T-helper 2 cell treated with Interferon-gamma antibody and Interleukin-4, amounts not matched to agents 5 μg/mL and 100 μg/mL, for 36 hours (primary cell): Measurements from ENCODE around the gene RASL11A.

Experiments
- DNase-seq: peaks from one replicate; pipeline ENCODE4 v3.0.0; 2021; ENCODE audit warnings: low spot score
- H3K27ac Mint-ChIP-seq: one replicate; pipeline ENCODE4 v1.8.0; 2021; ENCODE audit warnings: mild to moderate bottlenecking, mixed read lengths
- H3K27me3 Mint-ChIP-seq: one replicate; pipeline ENCODE4 v1.8.0; 2021; ENCODE audit warnings: low read depth, mixed read lengths
- H3K36me3 Mint-ChIP-seq: one replicate; pipeline ENCODE4 v1.8.0; 2021; ENCODE audit warnings: low read depth, mixed read lengths
- H3K4me1 Mint-ChIP-seq: one replicate; pipeline ENCODE4 v1.8.0; 2021; ENCODE audit warnings: low read depth, mixed read lengths
- H3K4me3 Mint-ChIP-seq: one replicate; pipeline ENCODE4 v1.8.0; 2022; ENCODE audit warnings: mild to moderate bottlenecking, moderate library complexity, mixed read lengths
- H3K9me3 Mint-ChIP-seq: one replicate; pipeline ENCODE4 v1.8.0; 2021; ENCODE audit warnings: mixed read lengths

RASL11A gene

DNA sequence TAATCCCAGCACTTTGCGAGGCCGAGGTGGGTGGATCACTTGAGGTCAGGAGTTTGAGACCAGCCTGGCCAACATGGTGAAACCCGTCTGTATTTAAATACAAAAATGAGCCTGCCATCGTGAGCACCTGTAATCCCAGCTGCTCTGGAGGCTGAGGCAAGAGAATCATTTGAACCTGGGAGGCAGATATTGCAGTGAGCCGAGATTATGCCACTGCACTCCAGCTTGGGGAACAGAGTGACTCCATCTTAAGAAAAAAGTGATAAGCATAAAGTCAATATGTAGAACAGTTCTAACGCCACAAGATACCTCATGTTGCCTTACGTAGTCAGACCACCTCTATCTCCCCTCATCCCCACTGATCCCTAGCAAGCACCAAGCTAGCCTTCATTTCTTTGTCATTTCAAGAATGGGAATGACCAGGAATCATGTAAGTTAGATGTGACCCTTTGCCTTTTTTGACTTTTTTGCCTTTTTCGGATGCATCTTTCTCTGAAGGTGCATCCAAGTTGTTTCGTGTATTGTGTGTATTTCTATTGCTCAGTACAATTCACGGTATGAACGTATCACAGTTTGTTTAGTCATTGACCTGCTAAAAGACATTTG is 12.9 kb upstream of the RASL11A start:
- Mint-ChIP-seq H3K4me3 (no peak overlapping the region), H3K36me3 (peaks cover 60% of the 10 kb centered on the region), H3K9me3 (no peaks in the 10 kb centered on the region), H3K27me3 (no peaks in the 10 kb centered on the region), H3K4me1 (peaks cover 38% of the 10 kb centered on the region), H3K27ac (no peak overlapping the region)
- no peak for DNase-seq

DNA sequence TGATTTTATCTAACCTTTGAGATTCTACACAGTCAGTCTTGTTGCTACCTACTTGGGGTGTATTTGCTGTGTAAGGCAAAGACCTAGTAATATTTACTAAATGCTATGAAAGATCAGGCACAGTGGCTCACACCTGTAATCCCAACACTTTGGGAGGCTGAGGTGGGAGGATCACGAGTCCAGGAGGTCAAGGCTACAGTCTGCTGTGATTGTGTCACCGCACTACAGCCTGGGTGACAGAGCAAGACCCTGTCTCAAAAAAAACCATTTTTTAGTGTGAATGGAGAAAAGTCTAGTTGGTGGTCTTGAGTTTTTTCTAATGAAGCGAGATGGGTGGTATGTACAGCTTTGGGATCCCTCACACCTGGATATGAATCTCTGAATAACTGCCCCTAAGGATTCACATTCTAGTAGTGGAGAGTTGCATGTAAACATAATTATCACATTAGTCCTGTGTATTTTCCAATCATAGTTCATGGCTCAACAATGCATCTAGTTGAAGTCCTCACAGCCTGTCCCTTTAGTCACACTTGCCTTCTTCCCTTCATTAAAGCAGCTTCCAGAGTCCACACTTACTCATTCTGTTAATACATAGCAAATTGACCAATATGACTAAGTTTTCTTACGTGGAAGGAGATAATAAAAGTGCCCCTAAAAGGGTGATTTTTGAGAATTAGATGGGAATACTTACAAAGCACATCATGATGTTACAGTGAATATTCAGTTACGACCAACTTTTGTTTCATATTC is 11.8 kb upstream of the RASL11A start:
- no peaks in the 10 kb centered on the region for H3K27me3 Mint-ChIP-seq
- DNase-seq: no peak
- H3K4me3 Mint-ChIP-seq: no peak overlapping the region
- no peaks in the 10 kb centered on the region for H3K9me3 Mint-ChIP-seq
- H3K4me1 Mint-ChIP-seq: peaks cover 27% of the 10 kb centered on the region
- peaks cover 52% of the 10 kb centered on the region for H3K36me3 Mint-ChIP-seq
- H3K27ac Mint-ChIP-seq: no peak overlapping the region

DNA sequence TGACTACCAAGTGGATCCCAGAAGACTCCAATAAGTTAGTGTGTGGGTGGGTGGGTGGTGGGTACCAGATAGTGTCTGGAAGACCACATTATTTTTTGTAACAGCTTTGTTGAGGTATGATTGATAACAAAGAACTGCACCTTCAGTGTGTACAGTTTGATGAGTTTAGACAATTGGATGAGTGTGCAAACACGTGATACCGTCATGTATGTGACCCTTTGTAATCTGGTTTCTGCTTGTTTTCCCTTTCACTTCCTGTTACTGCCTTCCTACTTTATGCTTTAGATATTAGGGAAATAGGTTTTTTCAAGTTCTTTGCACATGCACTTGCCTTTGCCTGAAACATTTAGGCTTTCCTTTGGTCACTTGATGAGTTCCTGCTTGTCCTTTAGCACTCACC is 10.8 kb upstream of the RASL11A start:
- DNase-seq: no peak
- peaks cover 20% of the 10 kb centered on the region for H3K4me1 Mint-ChIP-seq
- H3K36me3 Mint-ChIP-seq: peaks cover 47% of the 10 kb centered on the region
- H3K27ac Mint-ChIP-seq: peak overlapping the region; percentile 70
- no peak overlapping the region for H3K4me3 Mint-ChIP-seq
- H3K27me3 Mint-ChIP-seq: no peaks in the 10 kb centered on the region
- H3K9me3 Mint-ChIP-seq: no peaks in the 10 kb centered on the region

DNA sequence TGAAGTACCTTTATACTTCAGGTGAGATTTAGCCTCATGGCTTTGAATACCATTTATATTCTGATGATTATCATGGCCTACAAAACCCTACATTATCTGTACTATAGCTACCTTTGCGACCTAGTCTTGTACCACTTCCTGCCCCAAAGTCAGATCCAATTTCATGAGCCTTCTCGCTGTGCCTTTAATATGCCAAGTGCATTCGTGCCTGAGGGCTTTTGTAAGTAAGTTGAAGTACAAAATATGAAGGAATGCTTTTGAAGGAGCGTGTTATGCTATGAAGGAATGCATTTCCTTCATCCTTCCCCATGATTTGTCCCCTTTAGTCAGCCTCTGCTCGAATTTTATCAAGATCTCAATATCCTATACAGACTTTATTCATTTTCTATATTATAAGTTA is 9.2 kb upstream of the RASL11A start:
- H3K36me3 Mint-ChIP-seq: peaks cover 36% of the 10 kb centered on the region
- no peak for DNase-seq
- H3K4me1 Mint-ChIP-seq: peaks cover 17% of the 10 kb centered on the region
- no peaks in the 10 kb centered on the region for H3K27me3 Mint-ChIP-seq
- H3K9me3 Mint-ChIP-seq: no peaks in the 10 kb centered on the region
- H3K4me3 Mint-ChIP-seq: no peak overlapping the region
- H3K27ac Mint-ChIP-seq: no peak overlapping the region

DNA sequence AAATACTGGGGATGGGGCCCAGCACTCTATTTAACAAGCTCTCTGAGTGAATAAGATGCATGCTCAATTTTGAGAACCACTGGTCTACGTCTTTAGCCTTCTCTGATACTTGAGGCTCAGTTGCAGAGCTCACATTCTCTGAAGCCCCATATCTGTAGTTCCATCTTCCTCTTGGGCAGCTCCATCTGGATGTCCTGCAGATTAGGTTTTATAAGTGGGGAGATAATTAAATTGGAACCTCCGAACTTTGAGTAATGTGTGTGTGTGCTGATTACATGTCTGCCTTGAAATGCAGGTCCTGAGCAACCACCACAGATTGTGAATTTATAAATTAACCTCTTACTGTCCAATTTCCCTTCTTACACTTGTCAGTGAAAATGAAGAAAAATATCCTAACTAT is 7.2 kb upstream of the RASL11A start:
- H3K36me3 Mint-ChIP-seq: peaks cover 26% of the 10 kb centered on the region
- H3K27me3 Mint-ChIP-seq: no peaks in the 10 kb centered on the region
- H3K27ac Mint-ChIP-seq: no peak overlapping the region
- H3K4me3 Mint-ChIP-seq: no peak overlapping the region
- H3K4me1 Mint-ChIP-seq: peaks cover 15% of the 10 kb centered on the region
- no peak for DNase-seq
- H3K9me3 Mint-ChIP-seq: no peaks in the 10 kb centered on the region

DNA sequence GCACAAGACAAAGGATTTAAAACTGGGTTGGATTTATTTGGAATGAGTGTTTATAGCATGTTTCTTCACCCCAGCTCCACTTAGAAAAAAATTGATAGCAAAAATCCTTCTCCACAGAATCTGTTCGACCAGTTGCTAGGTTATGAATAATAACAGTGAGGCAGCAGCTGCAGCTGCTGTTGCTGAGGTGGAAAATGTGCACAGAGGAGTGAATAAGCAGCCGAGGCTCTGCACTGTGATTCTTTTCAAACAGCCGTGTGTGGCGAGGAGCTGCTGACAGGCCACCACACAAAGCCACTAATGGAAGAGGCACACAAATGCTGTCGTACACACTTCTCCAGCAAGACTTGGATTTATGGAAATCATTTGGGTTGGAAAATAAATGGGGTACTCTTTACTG is 6.4 kb upstream of the RASL11A start:
- no peak overlapping the region for H3K27ac Mint-ChIP-seq
- H3K36me3 Mint-ChIP-seq: peaks cover 19% of the 10 kb centered on the region
- H3K9me3 Mint-ChIP-seq: no peaks in the 10 kb centered on the region
- H3K27me3 Mint-ChIP-seq: no peaks in the 10 kb centered on the region
- H3K4me1 Mint-ChIP-seq: peaks cover 15% of the 10 kb centered on the region
- no peak overlapping the region for H3K4me3 Mint-ChIP-seq
- no peak for DNase-seq

DNA sequence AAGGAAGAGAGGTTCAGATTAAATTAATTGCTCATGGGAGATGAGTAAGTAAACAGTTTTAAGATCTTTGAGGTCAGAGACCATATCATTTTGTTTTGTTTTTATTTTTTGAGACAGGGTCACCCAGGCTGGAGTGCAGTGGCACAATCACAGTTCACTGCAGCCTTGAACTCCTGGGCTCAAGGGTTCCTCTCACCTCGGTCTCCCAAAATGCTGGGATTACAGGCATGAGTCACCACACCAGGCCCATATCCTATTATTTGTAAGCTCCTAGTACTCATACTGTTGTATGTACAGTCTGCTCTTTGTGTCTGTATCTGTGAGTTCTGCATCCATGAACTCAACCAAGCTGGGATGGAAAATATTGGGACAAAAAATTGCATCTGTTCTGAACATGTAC is 6.0 kb upstream of the RASL11A start:
- H3K4me3 Mint-ChIP-seq: no peak overlapping the region
- no peaks in the 10 kb centered on the region for H3K27me3 Mint-ChIP-seq
- DNase-seq: no peak
- peaks cover 18% of the 10 kb centered on the region for H3K36me3 Mint-ChIP-seq
- H3K9me3 Mint-ChIP-seq: no peaks in the 10 kb centered on the region
- H3K27ac Mint-ChIP-seq: no peak overlapping the region
- peaks cover 12% of the 10 kb centered on the region for H3K4me1 Mint-ChIP-seq

DNA sequence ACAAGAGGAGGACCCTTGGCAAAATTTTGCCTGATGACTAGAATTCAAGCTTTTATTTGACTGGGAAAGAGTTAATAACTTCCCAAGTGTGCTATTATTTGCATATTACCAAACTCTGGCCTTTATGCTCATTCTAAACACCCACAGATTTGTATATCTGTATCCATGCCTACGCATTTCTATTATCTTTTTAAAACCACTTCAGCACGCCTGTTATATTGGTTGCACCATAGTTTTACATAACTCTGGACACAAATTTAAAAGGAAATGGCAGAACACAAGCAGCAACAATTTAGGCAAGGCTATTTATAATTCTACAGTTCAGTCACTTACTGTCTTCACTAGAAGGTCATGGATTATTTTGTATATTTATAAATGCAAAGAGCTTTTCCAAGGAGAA is 3.7 kb upstream of the RASL11A start:
- no peak for DNase-seq
- Mint-ChIP-seq H3K4me3 (no peak overlapping the region), H3K27ac (no peak overlapping the region), H3K9me3 (no peaks in the 10 kb centered on the region), H3K36me3 (peaks cover 8% of the 10 kb centered on the region), H3K27me3 (peaks cover 9% of the 10 kb centered on the region), H3K4me1 (peaks cover 4% of the 10 kb centered on the region)

DNA sequence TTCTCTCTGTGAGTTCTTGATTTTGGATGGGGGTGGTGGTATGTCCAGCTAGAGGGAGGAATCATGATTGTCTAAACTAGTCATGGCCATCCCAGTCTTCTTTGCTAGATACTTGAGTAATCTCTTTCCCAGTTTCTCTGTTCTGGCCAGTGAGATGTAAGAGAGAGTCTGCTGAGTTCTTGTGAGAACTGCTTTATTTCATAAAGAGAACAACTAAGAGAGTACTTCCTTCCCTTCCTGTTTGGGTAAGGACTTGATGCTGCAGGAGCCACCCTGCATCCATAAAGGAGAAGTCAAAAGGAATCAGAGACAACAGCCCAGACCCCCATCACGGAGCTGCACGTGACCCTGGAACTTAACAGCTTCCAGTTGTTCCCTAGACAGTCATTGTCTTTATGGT is 3.0 kb upstream of the RASL11A start:
- peaks cover 4% of the 10 kb centered on the region for H3K4me1 Mint-ChIP-seq
- H3K27ac Mint-ChIP-seq: no peak overlapping the region
- DNase-seq: no peak
- no peaks in the 10 kb centered on the region for H3K9me3 Mint-ChIP-seq
- H3K4me3 Mint-ChIP-seq: no peak overlapping the region
- peaks cover 14% of the 10 kb centered on the region for H3K27me3 Mint-ChIP-seq
- H3K36me3 Mint-ChIP-seq: peaks cover 7% of the 10 kb centered on the region

DNA sequence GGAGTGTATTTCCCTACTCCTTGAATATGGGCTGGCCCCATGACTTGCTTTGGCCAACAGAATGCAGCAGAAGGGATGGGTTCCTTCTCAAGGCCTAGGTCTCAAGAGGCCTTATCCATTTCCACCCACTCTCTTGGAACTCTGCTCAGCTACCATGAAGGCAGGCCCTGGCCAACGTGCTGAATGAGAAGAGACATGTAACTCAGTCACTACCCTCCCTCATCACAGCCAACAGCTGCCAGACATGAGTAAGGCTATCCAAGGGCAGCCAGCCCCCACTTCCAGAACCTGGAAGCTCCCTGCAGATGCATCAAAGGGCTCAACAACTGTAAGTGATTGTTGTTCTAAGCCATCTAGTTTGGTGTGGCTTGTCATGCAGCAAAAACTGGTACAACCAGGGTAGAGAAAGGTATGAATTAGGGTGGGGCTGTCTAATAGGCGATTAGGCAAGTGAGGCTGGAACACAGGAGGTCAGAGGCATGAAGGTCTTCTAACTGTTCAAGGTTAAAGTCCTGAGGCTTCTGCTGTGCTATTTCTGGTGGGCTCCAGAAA is 1.4 kb upstream of the RASL11A start:
- no peak overlapping the region for H3K4me3 Mint-ChIP-seq
- H3K27ac Mint-ChIP-seq: no peak overlapping the region
- DNase-seq: no peak

DNA sequence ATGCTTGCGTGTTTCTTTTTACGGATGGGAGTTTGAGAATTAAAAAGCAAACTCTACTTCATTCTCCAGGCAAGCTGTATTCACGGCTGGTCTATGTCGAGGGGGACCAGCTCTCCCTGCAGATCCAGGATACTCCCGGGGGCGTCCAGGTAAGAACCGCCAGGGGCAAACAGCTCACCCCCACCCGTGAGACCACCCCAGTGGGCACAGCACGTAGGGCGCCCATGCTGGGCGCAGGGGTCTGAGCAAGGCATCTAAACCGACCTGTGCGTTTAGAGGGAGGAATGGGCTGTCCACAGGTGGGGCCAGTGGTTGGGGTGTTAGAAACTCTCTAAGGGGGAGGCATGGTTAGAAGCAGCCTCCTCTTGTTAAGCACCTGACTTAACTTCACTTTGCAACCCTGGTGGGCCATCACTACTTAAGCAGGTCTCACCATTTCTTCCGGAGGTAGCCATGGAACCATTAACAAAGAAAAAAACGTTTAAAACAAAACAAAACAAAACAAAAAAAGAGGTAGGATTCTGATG is 1.0 kb downstream of the RASL11A start:
- Mint-ChIP-seq H3K36me3 (no peaks in the 10 kb centered on the region), H3K4me3 (peak overlapping the region; percentile 84), H3K9me3 (no peaks in the 10 kb centered on the region), H3K27me3 (peaks cover 45% of the 10 kb centered on the region), H3K27ac (no peak overlapping the region), H3K4me1 (peaks cover 4% of the 10 kb centered on the region)
- no peak for DNase-seq

More for the DNA sequence above, 1.4 kb upstream of the RASL11A start:
- Mint-ChIP-seq H3K9me3 (no peaks in the 10 kb centered on the region), H3K27me3 (peaks cover 27% of the 10 kb centered on the region), H3K4me1 (peaks cover 4% of the 10 kb centered on the region), H3K36me3 (peaks cover 3% of the 10 kb centered on the region)

DNA sequence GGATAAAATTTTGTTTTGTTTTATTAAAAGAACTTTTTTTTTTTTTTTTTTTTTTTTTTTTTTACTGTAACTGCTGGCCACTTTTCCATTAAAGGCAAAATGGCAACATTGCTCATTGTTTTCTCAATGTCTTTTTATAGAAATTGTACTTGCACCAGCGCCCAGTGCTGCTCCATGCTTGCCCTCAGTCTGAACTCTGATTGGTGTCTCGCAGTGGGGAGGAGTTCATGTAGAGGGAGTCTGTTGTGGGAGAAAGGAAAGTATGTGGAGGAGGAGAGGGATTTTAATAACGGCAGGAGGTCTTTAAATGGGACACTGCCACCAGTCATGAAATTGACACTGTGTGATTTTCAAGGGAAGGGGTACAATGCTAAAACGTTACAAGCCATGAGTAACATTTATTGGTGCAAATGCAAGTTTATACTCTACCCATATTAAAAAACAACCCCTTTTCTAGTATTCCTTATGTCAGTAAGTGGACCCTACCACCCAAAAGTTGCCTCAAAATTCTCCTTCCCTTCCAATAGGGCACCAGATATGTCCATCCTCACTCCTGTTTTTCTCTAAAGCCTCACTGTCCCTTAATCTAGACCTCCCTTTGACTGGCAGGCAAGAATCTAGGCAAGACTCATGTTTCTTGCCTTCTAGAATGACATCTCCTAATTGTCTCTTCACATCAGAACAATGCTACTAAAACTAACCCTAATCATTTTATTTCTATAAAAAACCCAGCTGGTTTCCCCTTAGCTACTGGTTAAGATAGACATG is 3.2 kb downstream of the RASL11A start:
- Mint-ChIP-seq H3K27me3 (peaks cover 50% of the 10 kb centered on the region), H3K4me1 (peaks cover 4% of the 10 kb centered on the region), H3K4me3 (no peak overlapping the region), H3K36me3 (no peaks in the 10 kb centered on the region), H3K27ac (no peak overlapping the region), H3K9me3 (no peaks in the 10 kb centered on the region)
- no peak for DNase-seq

DNA sequence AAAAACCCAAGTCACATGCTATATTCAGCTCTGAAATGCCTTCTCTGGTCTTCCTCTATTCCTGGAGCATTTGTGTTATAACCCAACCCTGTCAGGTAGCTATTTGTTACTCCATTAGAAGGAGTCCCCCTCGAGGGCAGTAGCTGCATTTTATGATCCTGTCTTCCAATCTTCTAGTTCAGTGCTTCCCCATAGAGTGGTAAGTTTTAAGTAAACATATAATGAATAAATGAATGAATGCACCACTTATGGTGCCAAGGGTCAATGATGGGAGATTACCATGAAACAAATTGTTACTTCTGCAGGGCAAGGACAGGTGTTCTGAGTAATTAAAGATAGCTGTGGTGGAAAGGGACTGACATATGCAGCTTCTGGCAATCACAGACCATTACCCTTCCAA is 4.0 kb downstream of the RASL11A start:
- peaks cover 4% of the 10 kb centered on the region for H3K4me1 Mint-ChIP-seq
- no peak for DNase-seq
- H3K9me3 Mint-ChIP-seq: no peaks in the 10 kb centered on the region
- no peaks in the 10 kb centered on the region for H3K36me3 Mint-ChIP-seq
- H3K27ac Mint-ChIP-seq: no peak overlapping the region
- peaks cover 50% of the 10 kb centered on the region for H3K27me3 Mint-ChIP-seq
- no peak overlapping the region for H3K4me3 Mint-ChIP-seq

DNA sequence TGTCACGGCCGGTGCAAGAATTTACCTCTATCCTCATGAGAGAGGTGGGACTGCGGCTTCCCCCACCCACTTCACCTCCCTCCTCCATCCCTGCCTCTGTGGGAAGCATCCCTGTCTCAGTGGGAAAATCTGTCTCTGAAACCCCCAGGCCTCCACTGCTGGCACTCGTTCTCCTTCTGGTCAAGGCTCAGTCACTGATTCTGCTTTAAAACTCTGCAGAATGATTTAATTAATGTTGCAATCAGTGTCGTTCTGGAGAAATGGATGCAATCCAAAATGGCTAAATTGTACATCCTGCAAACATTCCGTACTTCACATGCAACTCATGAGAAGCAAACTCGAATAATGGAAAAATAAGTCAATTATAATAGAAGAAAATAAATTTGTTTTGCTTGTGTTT is 5.6 kb downstream of the RASL11A start:
- H3K4me1 Mint-ChIP-seq: no peaks in the 10 kb centered on the region
- no peaks in the 10 kb centered on the region for H3K9me3 Mint-ChIP-seq
- no peaks in the 10 kb centered on the region for H3K36me3 Mint-ChIP-seq
- no peak overlapping the region for H3K4me3 Mint-ChIP-seq
- no peak for DNase-seq
- H3K27ac Mint-ChIP-seq: no peak overlapping the region
- peaks cover 47% of the 10 kb centered on the region for H3K27me3 Mint-ChIP-seq
